Body of pancreas (tissue), 4 donors: ENCODE results near the gene BRAT1. TPM values are rescaled to one million over a fixed set of nuclear protein-coding genes. Genes with fewer than 3 reads are reported as not detected.

Experiments used
- ATAC-seq: fragments of 150-250 bp; one replicate; pipeline ENCODE4 v1.9.1; 2016
- DNase-seq, 4 donors: peaks; one replicate each; pipeline ENCODE4 v3.0.0-alpha.2; 2019
- H3K27ac ChIP-seq, 4 donors: fragments of 200-600 bp; sonication (generic); 1 replicate in 3 of 4; 2 replicates in 1 of 4; pipeline versions ENCODE4 v1.5.1 to v1.6.1; 2016 to 2019; ENCODE audit warnings: mild to moderate bottlenecking in 1 of 4, mixed read lengths in 1 of 4, moderate library complexity in 1 of 4
- H3K27me3 ChIP-seq, 2 donors: fragments of 200-600 bp; sonication (generic); one replicate each; pipeline ENCODE4 v1.6.0; 2016; ENCODE audit warnings: mild to moderate bottlenecking in 1 of 2
- H3K36me3 ChIP-seq, 2 donors: fragments of 200-600 bp; sonication (generic); replicated peaks in 1 of 2; 2 replicates each; pipeline ENCODE4 v1.5.1; 2016; ENCODE audit warnings: low read depth in 2 of 2; ENCODE audit not compliant: insufficient read depth in 1 of 2
- H3K4me1 ChIP-seq: fragments of 200-600 bp; sonication (generic); one replicate; pipeline ENCODE4 v1.6.0; 2016
- H3K4me3 ChIP-seq, 2 donors: fragments of 200-600 bp; sonication (generic); 1 replicate in 1 of 2; 2 replicates in 1 of 2; pipeline ENCODE4 v1.5.1; 2016 to 2019
- H3K9me3 ChIP-seq, 3 donors: fragments of 200-600 bp; sonication (generic); 1 replicate in 2 of 3; 2 replicates in 1 of 3; pipeline ENCODE4 v1.5.1; 2016
- POLR2A ChIP-seq, 3 donors: fragments of 450-650 bp; IDR thresholded peaks; one replicate each; pipeline ENCODE4 v1.6.1; 2016; ENCODE audit warnings: antibody characterized with exemption in 3 of 3, mild to moderate bottlenecking in 2 of 3
- WGBS, 2 donors: methylation state at CpG; one replicate each; pipeline ENCODE4 v1.1.5; 2017; 5-methylcytosine and 5-hydroxymethylcytosine counted together
- intact Hi-C: fragments of 100-400 bp; cut with DNase I; formaldehyde crosslinking; loops from one replicate; pipeline ENCODE4 v1.15.1; 2023
- total RNA-seq, 2 donors: library from RNA; depleted of rRNA; stranded (reverse); fragments of >200 nt; gene quantifications; one replicate each; pipeline ENCODE4 v1.1.0, GENCODE V29; 2016
- TF ChIP-seq, protein P1 (sequence below), 7 experiments: fragments of 450-650 bp in 4 of 7; fragments of 200-600 bp in 3 of 7; sonication (generic) in 3 of 7; IDR thresholded peaks; one replicate each; pipeline ENCODE4 v1.5.1; 2016 to 2019; ENCODE audit warnings: antibody characterized with exemption in 7 of 7

The BRAT1 gene
- total RNA-seq, 2 donors from 2014 or later, result 36.6 to 46.8 TPM

- peaks cover 0 to 8% of the 10 kb centered on the region in 2 donors for H3K27me3 ChIP-seq
- ATAC-seq (no peak), DNase-seq (no peak)
- no peak overlapping the region for H3K4me3 ChIP-seq
- no peaks in the 10 kb centered on the region for H3K36me3 ChIP-seq
- TF ChIP-seq, protein P1, sequence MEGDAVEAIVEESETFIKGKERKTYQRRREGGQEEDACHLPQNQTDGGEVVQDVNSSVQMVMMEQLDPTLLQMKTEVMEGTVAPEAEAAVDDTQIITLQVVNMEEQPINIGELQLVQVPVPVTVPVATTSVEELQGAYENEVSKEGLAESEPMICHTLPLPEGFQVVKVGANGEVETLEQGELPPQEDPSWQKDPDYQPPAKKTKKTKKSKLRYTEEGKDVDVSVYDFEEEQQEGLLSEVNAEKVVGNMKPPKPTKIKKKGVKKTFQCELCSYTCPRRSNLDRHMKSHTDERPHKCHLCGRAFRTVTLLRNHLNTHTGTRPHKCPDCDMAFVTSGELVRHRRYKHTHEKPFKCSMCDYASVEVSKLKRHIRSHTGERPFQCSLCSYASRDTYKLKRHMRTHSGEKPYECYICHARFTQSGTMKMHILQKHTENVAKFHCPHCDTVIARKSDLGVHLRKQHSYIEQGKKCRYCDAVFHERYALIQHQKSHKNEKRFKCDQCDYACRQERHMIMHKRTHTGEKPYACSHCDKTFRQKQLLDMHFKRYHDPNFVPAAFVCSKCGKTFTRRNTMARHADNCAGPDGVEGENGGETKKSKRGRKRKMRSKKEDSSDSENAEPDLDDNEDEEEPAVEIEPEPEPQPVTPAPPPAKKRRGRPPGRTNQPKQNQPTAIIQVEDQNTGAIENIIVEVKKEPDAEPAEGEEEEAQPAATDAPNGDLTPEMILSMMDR (IDR thresholded peaks at IDR 0.05), result no peak
- no peak for TF ChIP-seq POLR2A (IDR thresholded peaks at IDR 0.05)
- H3K4me1 ChIP-seq, result no peaks in the 10 kb centered on the region
- H3K27ac ChIP-seq, result no peak overlapping the region
- no peaks in the 10 kb centered on the region for H3K9me3 ChIP-seq
- intact Hi-C loops, result no loop called here
- WGBS, 2 donors, result 71 to 75% methylated on average over 7 to 25 of the region's 25 CpGs
These were observed 52.0 kb downstream of the BRAT1 start for GRCh38 chr7:2503056-2503941.

GRCh38 chr7:2502647-2502966 lies 52.7 kb downstream of the BRAT1 start:
- no peak overlapping the region for H3K4me3 ChIP-seq
- DNase-seq, result no peak

DNA sequence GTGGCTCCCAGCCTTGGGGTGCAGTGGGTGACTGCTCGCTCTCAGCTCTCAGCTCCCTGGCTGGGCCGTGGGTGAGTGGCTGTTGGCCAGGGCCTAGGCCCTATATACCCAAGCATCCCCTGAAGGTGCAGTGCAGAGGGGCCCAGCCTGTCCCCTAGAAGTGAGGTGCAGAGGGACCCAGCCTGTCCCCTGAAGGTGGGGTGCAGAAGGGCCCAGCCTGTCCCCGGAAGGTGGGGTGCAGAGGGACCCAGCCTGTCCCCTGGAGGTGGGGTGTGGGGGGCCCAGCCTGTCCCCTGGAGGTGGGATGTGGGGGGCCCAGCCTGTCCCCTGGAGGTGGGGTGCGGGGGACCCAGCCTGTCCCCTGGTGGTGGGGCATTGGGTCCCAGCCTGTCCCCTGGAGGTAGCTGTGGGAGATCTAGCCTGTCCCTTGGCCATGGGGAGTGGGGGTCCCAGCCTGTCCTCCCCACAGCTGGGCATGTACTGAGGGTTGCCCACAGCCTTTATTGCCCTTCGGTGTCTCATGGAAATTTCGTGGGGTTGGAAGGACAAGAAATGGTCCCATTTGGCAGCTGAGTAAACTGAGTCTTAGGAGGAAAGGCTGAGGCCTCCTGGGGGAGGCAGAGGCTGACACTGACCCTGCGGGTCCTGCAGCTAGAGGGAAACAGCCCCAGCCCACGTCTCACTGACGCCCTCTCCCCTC lies 53.2 kb downstream of the BRAT1 start:
- no peak for TF ChIP-seq POLR2A (IDR thresholded peaks at IDR 0.05)
- TF ChIP-seq, protein P1 (IDR thresholded peaks at IDR 0.05), result no peak
- DNase-seq (no peak), ATAC-seq (no peak)
- no peaks in the 10 kb centered on the region for H3K9me3 ChIP-seq
- 77 to 84% methylated on average over 3 to 9 of the region's 9 CpGs for WGBS, 2 donors
- no peak overlapping the region for H3K27ac ChIP-seq
- H3K36me3 ChIP-seq, result no peaks in the 10 kb centered on the region
- no peak overlapping the region for H3K4me3 ChIP-seq
- H3K27me3 ChIP-seq, result peaks cover 0 to 17% of the 10 kb centered on the region in 2 donors
- intact Hi-C loops, result no loop called here
- H3K4me1 ChIP-seq, result no peaks in the 10 kb centered on the region

More at GRCh38 chr7:2502647-2502966, 52.7 kb downstream of the BRAT1 start:
- H3K36me3 ChIP-seq, result no peaks in the 10 kb centered on the region
- ATAC-seq, result no peak
- TF ChIP-seq, protein P1 (IDR thresholded peaks at IDR 0.05), result no peak
- no peak for TF ChIP-seq POLR2A (IDR thresholded peaks at IDR 0.05)
- intact Hi-C loops, result no loop called here
- H3K27me3 ChIP-seq, result peaks cover 0 to 15% of the 10 kb centered on the region in 2 donors
- H3K9me3 ChIP-seq, result no peaks in the 10 kb centered on the region
- H3K4me1 ChIP-seq, result no peaks in the 10 kb centered on the region
- no peak overlapping the region for H3K27ac ChIP-seq
- 67 to 74% methylated on average over 5 to 13 of the region's 13 CpGs for WGBS, 2 donors

- Histone ChIP-seq H3K4me3 (no peak overlapping the region), H3K4me1 (no peaks in the 10 kb centered on the region), H3K27me3 (peaks cover 0 to 17% of the 10 kb centered on the region in 2 donors), H3K9me3 (no peaks in the 10 kb centered on the region), H3K27ac (no peak overlapping the region), H3K36me3 (no peaks in the 10 kb centered on the region)
- no peak for ATAC-seq
- intact Hi-C loops, result no loop called here
- 78 to 79% methylated on average over 9 to 12 of the region's 12 CpGs for WGBS, 2 donors
- TF ChIP-seq, protein P1 (IDR thresholded peaks at IDR 0.05), result no peak
- TF ChIP-seq POLR2A (IDR thresholded peaks at IDR 0.05), result no peak
- DNase-seq, result no peak
These were observed 54.6 kb downstream of the BRAT1 start for GRCh38 chr7:2500701-2501100.
